ENCODE results near the gene DACT2. TPM values are rescaled to one million over a fixed set of nuclear protein-coding genes. Genes with fewer than 3 reads are reported as not detected.

Gene DACT2
- total RNA-seq, 4 donors from 2014 or later: 0.27 TPM; not detected in 3

- H3K27me3 ChIP-seq: no peaks in the 10 kb centered on the region
- WGBS, 2 donors: 92 to 94% methylated on average over 23 to 26 of the region's 28 CpGs
- no peaks in the 10 kb centered on the region for H3K36me3 ChIP-seq
- H3K27ac ChIP-seq: no peak overlapping the region
- peaks cover 12 to 14% of the 10 kb centered on the region in 2 donors for H3K4me1 ChIP-seq
- TF ChIP-seq POLR2A (IDR thresholded peaks at IDR 0.05) (no peak), CTCF (IDR thresholded peaks at IDR 0.05) (no peak)
- no peak overlapping the region for H3K4me3 ChIP-seq (replicated peaks in 1 of 3)
- no peak for DNase-seq
- H3K9me3 ChIP-seq: no peaks in the 10 kb centered on the region
- intact Hi-C loops (cut with DNase I): no loop called here
Measured at GRCh38 chr6:168263351-168263905, 56.1 kb downstream of the DACT2 start.

- intact Hi-C loops (cut with DNase I): no loop called here
- peak in 1 of 2 donors; percentile 14 for DNase-seq
Measured at GRCh38 chr6:168261234-168261633, 58.3 kb downstream of the DACT2 start.

GRCh38 chr6:168260420-168260987 lies 59.1 kb downstream of the DACT2 start:
- WGBS, 2 donors: 83 to 86% methylated on average over 13 to 21 of the region's 24 CpGs
- no peaks in the 10 kb centered on the region for H3K27me3 ChIP-seq
- H3K4me1 ChIP-seq: peaks cover 12 to 14% of the 10 kb centered on the region in 2 donors
- no peak for DNase-seq
- H3K4me3 ChIP-seq (replicated peaks in 1 of 3): no peak overlapping the region
- H3K9me3 ChIP-seq: no peaks in the 10 kb centered on the region
- intact Hi-C loops (cut with DNase I): no loop called here
- H3K36me3 ChIP-seq: no peaks in the 10 kb centered on the region
- no peak overlapping the region for H3K27ac ChIP-seq
- TF ChIP-seq CTCF (IDR thresholded peaks at IDR 0.05): no peak
- no peak for TF ChIP-seq POLR2A (IDR thresholded peaks at IDR 0.05)

More at GRCh38 chr6:168261234-168261633, 58.3 kb downstream of the DACT2 start:
- Histone ChIP-seq H3K9me3 (no peaks in the 10 kb centered on the region), H3K27ac (peak overlapping the region in 1 of 3 donors; percentile 53), H3K4me3 (replicated peaks in 1 of 3) (no peak overlapping the region), H3K36me3 (no peaks in the 10 kb centered on the region), H3K27me3 (no peaks in the 10 kb centered on the region), H3K4me1 (peaks cover 12 to 14% of the 10 kb centered on the region in 2 donors)
- TF ChIP-seq POLR2A (IDR thresholded peaks at IDR 0.05) (no peak), CTCF (IDR thresholded peaks at IDR 0.05) (no peak)
- 76 to 78% methylated on average over 12 of the region's 12 CpGs for WGBS, 2 donors

GRCh38 chr6:168258795-168259194 lies 60.8 kb downstream of the DACT2 start:
- 86 to 95% methylated on average over 15 of the region's 15 CpGs for whole genome bisulfite sequencing, 2 donors
- H3K27me3 ChIP-seq: no peaks in the 10 kb centered on the region
- no peak overlapping the region for H3K27ac ChIP-seq
- TF ChIP-seq CTCF (IDR thresholded peaks at IDR 0.05) (no peak), POLR2A (IDR thresholded peaks at IDR 0.05) (no peak)
- H3K36me3 ChIP-seq: no peaks in the 10 kb centered on the region
- DNase-seq: no peak
- intact Hi-C loops (cut with DNase I): no loop called here
- no peaks in the 10 kb centered on the region for H3K9me3 ChIP-seq
- no peak overlapping the region for H3K4me3 ChIP-seq (replicated peaks in 1 of 3)
- H3K4me1 ChIP-seq: peaks cover 12 to 14% of the 10 kb centered on the region in 2 donors

GRCh38 chr6:168256940-168257339 lies 62.6 kb downstream of the DACT2 start:
- Histone ChIP-seq H3K4me3 (replicated peaks in 1 of 3) (no peak overlapping the region), H3K36me3 (no peaks in the 10 kb centered on the region), H3K9me3 (no peaks in the 10 kb centered on the region), H3K4me1 (peaks cover 10 to 12% of the 10 kb centered on the region in 2 donors), H3K27ac (no peak overlapping the region), H3K27me3 (no peaks in the 10 kb centered on the region)
- no peak for DNase-seq
- TF ChIP-seq CTCF (IDR thresholded peaks at IDR 0.05): no peak
- TF ChIP-seq POLR2A (IDR thresholded peaks at IDR 0.05): no peak
- intact Hi-C loops (cut with DNase I): no loop called here

Data from thyroid gland (tissue), 4 donors.